Esophagus squamous epithelium (tissue), 5 donors: ENCODE data around the gene PHF2. TPM values are rescaled to one million over a fixed set of nuclear protein-coding genes. Genes with fewer than 3 reads are reported as not detected.

Experiments
- DNase-seq: peaks from one replicate; lab custom pipeline; 2025; lab: John Stamatoyannopoulos, UW
- H3K27ac ChIP-seq, 4 donors: fragments of 200-600 bp; sonication (generic); one replicate each; pipeline ENCODE4 v1.5.1; 2016 to 2019; ENCODE audit warnings: mild to moderate bottlenecking in 1 of 4
- H3K27me3 ChIP-seq, 4 donors: fragments of 200-600 bp; sonication (generic); 1 replicate in 3 of 4; 2 replicates in 1 of 4; pipeline versions ENCODE4 v1.5.1 to v1.6.0; 2017 to 2021; ENCODE audit warnings: antibody characterized with exemption in 1 of 4
- H3K36me3 ChIP-seq, 3 donors: fragments of 200-600 bp; sonication (generic); one replicate each; pipeline ENCODE4 v1.5.1; 2016 to 2019
- H3K4me1 ChIP-seq, 3 donors: fragments of 200-600 bp; sonication (generic); one replicate each; pipeline ENCODE4 v1.5.1; 2017 to 2019
- H3K4me3 ChIP-seq, 4 donors: fragments of 200-600 bp; sonication (generic); 1 replicate in 3 of 4; 2 replicates in 1 of 4; pipeline ENCODE4 v1.5.1; 2016 to 2019; ENCODE audit warnings: mild to moderate bottlenecking in 2 of 4, moderate library complexity in 1 of 4
- H3K9me3 ChIP-seq, 3 donors: fragments of 200-600 bp; sonication (generic); one replicate each; pipeline ENCODE4 v1.5.1; 2016 to 2019
- CTCF ChIP-seq, 6 experiments: fragments of 450-650 bp in 4 of 6; fragments of 200-600 bp in 2 of 6; sonication (generic) in 2 of 6; IDR thresholded peaks; one replicate each; pipeline ENCODE4 v1.5.1; 2016 to 2019; ENCODE audit warnings: antibody characterized with exemption in 6 of 6, mild to moderate bottlenecking in 4 of 6, moderate library complexity in 4 of 6
- POLR2A ChIP-seq, 4 donors: fragments of 450-650 bp; IDR thresholded peaks; one replicate each; pipeline ENCODE4 v1.6.1; 2017; ENCODE audit warnings: antibody characterized with exemption in 4 of 4, mild to moderate bottlenecking in 4 of 4, moderate library complexity in 3 of 4
- WGBS, 2 donors: methylation state at CpG; one replicate each; pipeline ENCODE4 v1.1.5; 2018; 5-methylcytosine and 5-hydroxymethylcytosine counted together
- intact Hi-C: fragments of 100-400 bp; cut with DNase I; formaldehyde crosslinking; loops from one replicate; pipeline ENCODE4 v1.15.0; 2022
- total RNA-seq, 4 donors: library from RNA; depleted of rRNA; stranded (reverse); fragments of >200 nt; gene quantifications; one replicate each; pipeline ENCODE4 v1.1.0, GENCODE V29; 2016
- donor health status: DM: yes; HTN: yes; CAD: no.

Gene PHF2
- total RNA-seq, 4 donors from 2014 or later = 13.3 to 22.6 (median 17.5) TPM

GRCh38 chr9:93667627-93668026, 91.2 kb downstream of the PHF2 start:
- WGBS, 2 donors = no CpG with 5 or more reads among the region's 4 CpGs
- Histone ChIP-seq H3K4me3 (no peak overlapping the region), H3K36me3 (peaks cover 0 to 63% (median 6%) of the 10 kb centered on the region in 3 donors), H3K27ac (no peak overlapping the region), H3K9me3 (no peaks in the 10 kb centered on the region), H3K27me3 (no peaks in the 10 kb centered on the region), H3K4me1 (no peaks in the 10 kb centered on the region)
- TF ChIP-seq POLR2A (IDR thresholded peaks at IDR 0.05) (no peak), CTCF (IDR thresholded peaks at IDR 0.05) (no peak)
- intact Hi-C loops = no loop called here
- no peak for DNase-seq

- no peak for TF ChIP-seq POLR2A (IDR thresholded peaks at IDR 0.05)
- no peak for TF ChIP-seq CTCF (IDR thresholded peaks at IDR 0.05)
- 85 to 86% methylated on average over 9 of the region's 12 CpGs for WGBS, 2 donors
- Histone ChIP-seq H3K27me3 (no peaks in the 10 kb centered on the region), H3K4me1 (no peaks in the 10 kb centered on the region), H3K27ac (no peak overlapping the region), H3K36me3 (peaks cover 0 to 63% (median 6%) of the 10 kb centered on the region in 3 donors), H3K4me3 (no peak overlapping the region), H3K9me3 (no peaks in the 10 kb centered on the region)
- intact Hi-C loops = no loop called here
- DNase-seq = no peak
These were observed 92.0 kb downstream of the PHF2 start for GRCh38 chr9:93668261-93668871.

GRCh38 chr9:93669116-93669957, 93.0 kb downstream of the PHF2 start:
- peaks cover 0 to 63% (median 6%) of the 10 kb centered on the region in 3 donors for H3K36me3 ChIP-seq
- TF ChIP-seq CTCF (IDR thresholded peaks at IDR 0.05) = no peak
- H3K4me1 ChIP-seq = no peaks in the 10 kb centered on the region
- no peaks in the 10 kb centered on the region for H3K27me3 ChIP-seq
- H3K9me3 ChIP-seq = no peaks in the 10 kb centered on the region
- H3K27ac ChIP-seq = no peak overlapping the region
- intact Hi-C loops = no loop called here
- WGBS, 2 donors = 73 to 80% methylated on average over 3 to 8 of the region's 15 CpGs
- DNase-seq = no peak
- H3K4me3 ChIP-seq = no peak overlapping the region

- no peaks in the 10 kb centered on the region for H3K4me1 ChIP-seq
- peaks cover under 1 to 63% (median 6%) of the 10 kb centered on the region in 3 donors for H3K36me3 ChIP-seq
- no peak for DNase-seq
- WGBS, 2 donors = 43 to 83% methylated on average over 1 to 2 of the region's 3 CpGs
- H3K9me3 ChIP-seq = no peaks in the 10 kb centered on the region
- intact Hi-C loops = no loop called here
- no peak overlapping the region for H3K27ac ChIP-seq
- H3K27me3 ChIP-seq = no peaks in the 10 kb centered on the region
- TF ChIP-seq CTCF (IDR thresholded peaks at IDR 0.05) (no peak), POLR2A (IDR thresholded peaks at IDR 0.05) (no peak)
- no peak overlapping the region for H3K4me3 ChIP-seq
These were observed 93.5 kb downstream of the PHF2 start for GRCh38 chr9:93669958-93670207.

GRCh38 chr9:93670208-93671019, 94.0 kb downstream of the PHF2 start:
- Histone ChIP-seq H3K9me3 (no peaks in the 10 kb centered on the region), H3K4me3 (no peak overlapping the region), H3K36me3 (peaks cover 6 to 63% (median 6%) of the 10 kb centered on the region in 3 donors), H3K27me3 (no peaks in the 10 kb centered on the region), H3K4me1 (no peaks in the 10 kb centered on the region), H3K27ac (no peak overlapping the region)
- intact Hi-C loops = no loop called here
- 88 to 97% methylated on average over 6 of the region's 8 CpGs for WGBS, 2 donors
- DNase-seq = no peak
- TF ChIP-seq CTCF (IDR thresholded peaks at IDR 0.05) (no peak), POLR2A (IDR thresholded peaks at IDR 0.05) (no peak)
